GM23338 (cell line): Measurements from ENCODE around the gene GRIPAP1.

Experiments used
- CREB1 ChIP-seq: fragments of 250-450 bp; sonication (Bioruptor Pico); IDR thresholded peaks from 2 replicates; pipeline ENCODE4 v1.5.0; 2020; ENCODE audit warnings: low read depth, mild to moderate bottlenecking, moderate library complexity
- CTCF ChIP-seq, 2 experiments: fragments of 200-600 bp in 1 of 2; sonication (generic) in 1 of 2; conservative IDR thresholded peaks; 2 replicates each; pipeline versions ENCODE4 v1.5.1 to v1.6.1; 2016 to 2017; ENCODE audit warnings: antibody characterized with exemption in 2 of 2, low read depth in 2 of 2, mild to moderate bottlenecking in 2 of 2, moderate library complexity in 1 of 2
- EZH2 ChIP-seq: fragments of 200-600 bp; sonication (generic); IDR thresholded peaks from one replicate; pipeline ENCODE4 v1.8.0; 2017; ENCODE audit warnings: antibody characterized with exemption, mild to moderate bottlenecking, low read depth; ENCODE audit not compliant: unreplicated experiment
- EZH2phosphoT487 ChIP-seq: fragments of 200-600 bp; sonication (generic); IDR thresholded peaks from one replicate; pipeline ENCODE4 v1.8.1; 2018; ENCODE audit warnings: antibody characterized with exemption; ENCODE audit not compliant: unreplicated experiment
- JUNB ChIP-seq: IDR thresholded peaks from one replicate; pipeline ENCODE4 v1.6.1; 2016; ENCODE audit warnings: antibody characterized with exemption; ENCODE audit not compliant: unreplicated experiment
- POLR2AphosphoS5 ChIP-seq: IDR thresholded peaks from 2 replicates; pipeline ENCODE4 v1.6.1; 2016; ENCODE audit warnings: antibody characterized with exemption, low read depth
- REST ChIP-seq: IDR thresholded peaks from one replicate; pipeline ENCODE4 v1.6.1; 2018; ENCODE audit warnings: antibody characterized with exemption; ENCODE audit not compliant: unreplicated experiment
- STAT1 ChIP-seq: IDR thresholded peaks from one replicate; pipeline ENCODE4 v1.6.1; 2016; ENCODE audit warnings: antibody characterized with exemption; ENCODE audit not compliant: unreplicated experiment
- ZNF331 ChIP-seq: fragments of 250-450 bp; sonication (Bioruptor Pico); IDR thresholded peaks from 2 replicates; pipeline ENCODE4 v1.5.0; 2020; ENCODE audit warnings: low read depth, mild to moderate bottlenecking, moderate library complexity

GRCh38 chrX:48961585-48962091, 40.4 kb downstream of the GRIPAP1 start:
- TF ChIP-seq CTCF (conservative IDR thresholded peaks at IDR 0.05; ENCODE audit: low read depth in 2 of 2) (no peak), ZNF331 (CRISPR knock-in tag) (no peak), POLR2AphosphoS5 (no peak), EZH2 (no peak), CREB1 (CRISPR knock-in tag) (no peak), EZH2phosphoT487 (no peak), REST (no peak), STAT1 (no peak), JUNB (no peak)
